Measurements from ENCODE around the gene NBEA.

NBEA gene

DNA sequence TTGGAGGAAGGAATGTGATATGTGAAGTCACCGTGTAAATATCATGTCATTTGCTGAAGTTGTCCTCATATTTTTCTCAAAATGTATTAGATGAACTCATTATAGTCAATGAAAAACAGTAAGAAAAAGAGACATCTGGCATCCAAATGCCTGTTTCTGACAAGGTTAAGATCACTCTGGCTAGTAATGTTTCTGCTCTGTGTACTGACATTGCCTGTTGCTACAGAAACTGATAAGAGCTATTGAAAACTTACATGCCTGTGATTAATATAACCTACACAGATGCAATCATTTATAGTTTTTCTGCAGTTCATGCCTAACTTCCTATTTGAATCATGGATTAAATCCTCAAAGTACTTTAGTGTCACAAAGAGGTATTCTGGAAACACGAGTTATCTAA, 249.8 kb downstream of the NBEA start:
- no peak for DNase-seq

DNA sequence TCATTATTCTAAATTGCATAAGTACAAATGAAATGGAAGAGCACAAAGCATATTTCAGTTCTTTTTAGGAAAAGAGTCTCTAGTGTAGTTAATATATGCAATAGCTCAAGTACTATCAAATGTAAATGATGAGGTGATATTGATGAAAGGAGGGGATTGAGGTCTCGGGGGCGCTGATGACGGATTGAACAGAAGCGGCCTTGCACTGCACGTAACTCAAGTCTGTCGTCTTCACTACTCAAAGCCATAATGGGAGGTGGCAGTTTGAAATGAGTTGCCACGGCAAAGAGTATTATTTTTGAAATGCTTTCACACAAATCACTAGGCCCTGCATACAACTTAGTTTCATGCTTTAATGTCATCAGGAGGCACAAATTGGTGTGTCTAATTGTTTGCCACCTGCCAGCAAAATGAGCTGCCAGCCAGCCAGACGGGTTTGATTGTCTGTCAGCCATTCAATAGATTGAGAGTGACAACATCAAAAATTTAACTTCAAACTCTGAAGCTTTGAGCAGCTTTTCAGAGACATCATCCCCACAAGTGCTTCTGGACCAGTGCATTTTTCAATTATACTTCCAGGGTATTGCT, 256.6 kb downstream of the NBEA start:
- no peak for DNase-seq

DNA sequence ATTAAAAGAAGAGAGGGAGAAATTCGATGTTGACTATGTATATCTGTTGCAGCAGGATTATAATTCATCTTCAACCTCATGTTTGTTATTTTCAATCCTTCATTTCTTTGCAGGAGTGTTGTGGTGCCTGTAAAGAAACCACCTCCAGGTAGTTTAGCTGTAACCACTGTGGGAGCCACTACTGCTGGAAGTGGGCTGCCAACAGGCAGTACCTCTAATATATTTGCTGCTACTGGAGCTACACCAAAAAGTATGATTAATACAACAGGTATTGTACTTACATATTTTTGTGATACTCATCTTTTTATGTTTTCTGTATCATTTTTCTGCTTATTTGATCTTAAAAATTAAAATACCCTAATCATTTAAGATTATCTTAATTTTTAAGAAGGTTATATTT, 266.5 kb downstream of the NBEA start:
- no peak for DNase-seq

DNA sequence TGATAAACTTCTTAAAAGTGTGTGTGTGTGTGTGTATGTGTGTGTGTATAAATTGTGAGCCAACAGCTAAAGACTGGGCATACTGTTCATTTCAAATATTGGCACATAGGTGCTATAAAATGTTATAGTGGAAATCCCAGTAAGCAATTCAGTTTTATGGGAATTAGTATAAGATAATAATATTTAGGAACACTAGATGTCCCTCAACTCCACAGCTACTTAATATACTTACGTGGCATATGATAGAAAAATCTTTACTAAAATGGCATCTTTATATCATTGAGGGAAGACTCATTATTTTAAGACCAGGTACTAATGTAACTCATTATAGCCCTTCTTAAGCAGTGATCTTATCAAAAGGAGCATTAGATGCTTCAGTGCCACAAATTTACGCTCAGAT, 268.2 kb downstream of the NBEA start:
- no peak for DNase-seq

DNA sequence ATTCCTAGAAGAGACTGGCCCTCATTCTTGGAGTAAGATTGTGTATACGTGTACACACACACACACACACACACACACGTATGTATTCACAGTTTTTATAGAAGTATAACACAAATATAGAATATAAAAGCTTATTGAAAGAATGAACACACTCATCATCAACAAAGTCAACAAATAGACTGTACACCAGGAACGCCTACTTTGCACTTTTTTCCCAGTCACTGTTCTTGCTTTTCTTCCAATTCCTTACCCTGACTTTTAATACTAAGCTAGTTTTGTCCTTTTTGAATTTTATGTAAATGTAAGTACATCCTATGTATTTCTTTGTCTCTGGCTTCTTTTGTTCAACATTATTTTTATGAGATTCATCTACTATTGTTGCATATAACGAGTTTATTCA, 269.9 kb downstream of the NBEA start:
- no peak for DNase-seq

DNA sequence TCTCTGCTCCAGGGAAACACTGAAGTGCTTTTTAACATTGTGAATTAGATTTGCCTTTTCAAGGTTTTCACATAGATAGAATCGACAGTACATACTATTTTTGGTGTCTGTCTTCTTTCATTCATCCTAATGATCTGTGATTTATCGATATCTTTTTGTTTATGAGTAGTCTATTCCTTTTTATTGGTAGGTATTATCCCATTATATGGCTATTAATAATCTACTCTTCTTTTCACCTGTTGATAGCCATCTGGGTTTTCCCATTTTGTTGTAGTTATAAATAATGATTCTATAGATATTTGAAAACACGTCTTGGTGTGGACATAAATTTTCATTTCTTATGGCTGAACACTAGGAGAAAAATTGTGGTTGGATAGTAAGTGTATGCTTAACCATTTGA, 271.8 kb downstream of the NBEA start:
- DNase-seq, result no peak

DNA sequence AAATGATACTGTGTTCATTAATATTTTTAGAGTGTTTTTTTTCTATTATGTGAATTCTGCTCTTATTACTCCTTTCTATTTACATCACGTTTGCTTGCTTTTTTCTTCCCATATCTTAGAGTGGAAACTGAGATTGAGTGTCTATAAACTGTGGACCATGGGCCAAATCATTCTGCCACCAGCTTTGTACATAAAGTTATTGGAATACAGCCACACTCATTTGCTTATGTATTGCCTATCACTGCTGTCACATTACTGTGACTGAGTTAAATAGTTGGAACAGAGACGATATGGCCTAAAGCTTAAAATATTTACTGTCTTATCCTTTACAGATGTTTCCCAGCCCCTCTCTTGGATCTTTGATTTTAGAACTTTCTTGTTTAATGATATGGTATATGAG, 274.1 kb downstream of the NBEA start:
- DNase-seq, result no peak

DNA sequence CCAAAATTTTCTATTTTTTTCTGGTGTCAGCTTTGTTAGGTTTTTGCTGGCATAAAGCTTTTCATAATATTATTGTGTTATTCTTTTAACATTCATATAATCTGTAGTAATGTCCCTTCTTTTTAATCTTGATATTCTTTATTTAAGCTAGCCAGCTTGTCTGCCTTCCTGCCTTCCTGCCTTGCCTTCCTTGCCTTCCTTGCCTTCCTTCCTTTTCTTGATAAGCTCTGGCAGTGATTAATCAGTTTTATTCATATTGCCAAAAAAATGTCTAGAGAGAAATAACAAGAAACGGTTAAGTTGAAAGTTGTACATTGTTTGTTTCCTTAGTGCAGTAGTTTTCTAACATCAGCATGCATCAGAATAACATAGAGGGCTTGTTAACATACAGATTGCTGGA, 277.0 kb downstream of the NBEA start:
- DNase-seq, result no peak

DNA sequence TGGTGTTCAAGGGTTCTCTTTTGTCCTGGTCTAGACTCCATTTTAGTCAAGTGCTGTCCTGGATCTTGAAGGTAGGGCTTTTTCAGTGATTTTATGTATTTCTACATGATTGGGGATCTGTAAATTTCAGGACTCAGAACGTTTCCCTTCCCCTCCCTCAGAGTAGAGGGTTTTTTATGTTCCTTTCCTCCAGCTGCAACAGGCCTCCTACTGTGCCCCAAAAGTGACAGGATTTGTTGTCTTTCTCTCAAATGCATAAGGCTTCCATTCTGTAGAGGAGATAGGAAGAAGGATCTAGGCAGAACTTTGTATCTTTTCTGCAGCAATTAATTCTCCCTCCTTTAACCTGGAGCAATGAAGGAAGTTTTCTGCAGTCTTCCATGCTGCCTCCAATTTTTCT, 283.1 kb downstream of the NBEA start:
- DNase-seq, result no peak

DNA sequence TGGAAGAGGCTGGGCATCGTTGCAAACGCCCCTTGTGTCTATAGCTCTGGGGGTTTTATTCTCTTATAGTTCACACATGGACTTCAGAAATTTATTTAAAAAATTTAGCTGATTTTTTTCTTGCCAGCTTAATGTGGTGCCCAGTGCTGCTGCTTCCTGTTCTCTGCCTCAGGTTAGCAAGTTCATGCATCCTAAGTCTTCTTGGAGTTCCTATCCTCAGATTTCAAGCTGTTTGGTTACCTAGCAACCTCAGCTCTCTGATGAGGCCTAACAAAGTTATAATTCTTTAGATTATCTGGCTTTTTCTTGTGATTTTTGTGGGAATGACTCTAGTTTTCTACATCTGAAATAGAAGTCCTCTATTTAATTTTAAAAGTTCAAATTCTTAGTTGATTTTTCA, 283.5 kb downstream of the NBEA start:
- DNase-seq, result no peak

DNA sequence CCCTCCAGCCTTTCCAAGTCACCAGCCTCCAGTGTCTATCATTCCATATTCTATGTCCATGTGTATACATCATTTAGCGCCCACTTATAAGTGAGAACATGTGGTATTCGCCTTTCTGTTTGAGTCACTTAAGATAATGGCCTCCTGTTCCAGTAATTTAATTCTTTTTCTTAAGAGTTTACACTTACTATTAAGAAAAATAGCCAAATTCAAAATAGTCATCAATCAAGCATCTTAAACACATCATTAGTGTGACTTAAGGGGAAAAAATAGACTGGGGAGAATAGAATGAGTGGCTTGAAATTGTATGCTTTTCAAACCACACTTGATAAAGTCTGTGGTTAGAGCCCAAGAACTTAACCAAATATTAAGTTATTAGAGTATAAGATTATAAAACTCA, 286.5 kb downstream of the NBEA start:
- DNase-seq, result no peak

DNA sequence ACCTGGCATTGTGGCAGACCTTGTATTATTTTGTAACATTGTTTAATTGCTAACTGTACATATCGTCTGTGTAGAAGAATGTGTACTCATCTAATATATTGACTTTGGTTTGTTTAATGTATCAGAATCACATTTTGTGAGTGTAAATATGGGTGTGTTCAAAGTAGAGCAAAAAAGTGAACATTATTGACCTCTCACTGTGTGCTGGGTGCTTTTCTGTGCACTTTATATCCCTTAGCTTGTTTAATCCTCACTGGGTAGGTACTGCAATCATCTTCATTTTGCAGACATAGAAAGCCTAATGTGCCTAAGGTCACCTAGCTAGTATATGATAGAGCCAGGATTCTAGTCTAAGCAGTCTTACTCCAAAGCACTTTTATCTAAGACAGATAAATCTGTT, 289.4 kb downstream of the NBEA start:
- DNase-seq, result no peak

DNA sequence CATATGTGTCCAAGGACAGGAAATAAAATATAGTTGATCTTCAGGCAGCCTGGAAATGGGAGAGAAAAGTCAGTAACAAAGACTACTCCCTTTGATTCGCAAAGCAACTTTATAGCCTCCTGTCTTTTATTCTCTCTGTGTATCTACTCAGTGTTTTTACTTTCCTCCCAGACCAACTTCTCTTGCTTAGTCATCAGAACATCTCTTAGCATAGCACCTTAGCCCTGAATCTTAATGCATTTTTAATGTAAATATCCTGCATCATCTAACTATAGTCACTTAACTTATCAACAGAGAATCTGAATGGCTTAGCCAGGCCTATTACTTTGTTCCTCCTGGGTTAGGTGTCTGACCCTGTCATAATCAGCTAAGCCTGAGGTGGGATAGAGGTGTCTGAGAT, 296.2 kb downstream of the NBEA start:
- DNase-seq, result no peak

DNA sequence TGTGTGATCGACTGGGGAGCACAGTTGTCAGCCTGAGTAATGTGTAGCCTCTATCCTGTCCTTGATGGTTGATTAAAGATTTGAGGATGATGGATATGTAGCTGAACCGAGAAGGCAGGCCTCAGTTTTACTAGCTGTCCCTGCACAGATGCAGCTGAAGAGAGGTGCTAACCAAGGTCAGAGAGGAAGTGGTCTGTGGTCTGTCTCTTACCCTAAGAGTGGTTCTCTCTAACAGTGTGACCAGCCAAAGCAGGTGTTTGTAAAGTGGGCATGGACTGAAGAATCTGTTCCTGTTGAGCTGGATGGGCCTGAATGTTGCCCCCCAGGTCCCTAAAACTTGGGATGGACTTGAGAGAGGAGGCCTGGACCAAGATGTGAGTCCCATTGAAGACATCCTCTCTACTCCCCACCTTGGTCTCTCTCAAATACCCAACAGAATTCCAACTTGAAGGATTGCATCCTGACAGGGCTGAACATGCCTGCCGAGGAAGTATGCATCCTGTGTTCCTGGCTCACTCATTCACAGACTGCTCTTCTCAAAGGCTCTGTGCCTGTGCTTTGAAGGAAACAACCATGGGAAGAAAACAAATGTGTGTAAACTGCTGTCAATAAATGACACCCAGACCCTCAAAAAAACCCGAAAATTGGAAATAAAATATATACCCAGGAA, 310.6 kb downstream of the NBEA start:
- DNase-seq, result no peak

DNA sequence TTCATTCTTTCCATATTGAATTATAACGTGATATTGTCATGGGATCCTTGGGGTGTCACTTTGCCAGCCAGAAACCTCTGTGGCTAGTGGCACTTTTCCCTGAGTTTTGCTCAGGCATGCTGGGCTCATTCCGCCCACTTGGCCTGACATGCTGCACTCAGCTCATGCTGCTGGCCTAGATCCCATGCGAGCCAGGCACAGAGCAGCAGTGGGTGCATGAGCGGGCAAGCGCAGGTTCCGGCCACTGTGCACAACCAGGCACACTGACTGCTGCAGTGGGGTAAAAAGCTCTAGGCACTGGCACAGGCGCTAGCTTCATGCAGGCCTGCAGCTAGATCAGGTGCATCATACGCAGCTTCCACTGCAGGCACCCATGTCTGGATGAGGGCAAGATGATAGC, 313.2 kb downstream of the NBEA start:
- DNase-seq, result no peak

DNA sequence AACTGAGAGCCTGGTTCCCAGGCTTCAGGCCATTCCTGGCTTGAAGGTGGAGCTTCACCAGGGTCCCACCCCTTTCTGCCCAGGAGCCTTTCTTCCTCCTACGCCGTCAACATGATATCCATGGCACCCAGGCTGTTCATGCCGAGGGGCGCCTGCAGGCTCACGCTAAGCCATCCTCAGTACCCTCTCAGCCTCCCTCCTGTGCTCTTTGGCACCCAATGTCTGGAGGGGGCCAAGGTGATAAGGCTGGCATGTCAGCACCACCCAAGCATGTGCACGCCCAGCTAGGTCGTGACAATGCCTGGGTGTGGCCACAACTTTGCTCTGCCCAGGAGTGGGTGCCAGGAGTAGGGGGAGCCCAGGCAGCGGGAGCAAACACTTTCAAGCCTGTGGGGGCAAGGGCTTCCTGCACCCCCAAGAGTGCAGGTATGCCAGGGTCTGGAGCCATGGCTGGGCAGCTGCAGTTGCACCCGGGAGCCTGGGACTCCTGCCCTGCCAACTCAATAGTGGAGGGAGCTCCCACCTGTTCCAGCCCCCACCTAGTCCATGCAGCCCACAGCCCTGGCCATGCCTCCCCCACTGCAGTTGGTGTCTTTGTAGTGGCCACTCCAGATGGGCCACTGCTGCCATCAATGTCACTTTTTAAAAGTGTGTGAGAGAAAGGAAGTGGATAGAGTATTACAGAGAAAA, 314.5 kb downstream of the NBEA start:
- no peak for DNase-seq

DNA sequence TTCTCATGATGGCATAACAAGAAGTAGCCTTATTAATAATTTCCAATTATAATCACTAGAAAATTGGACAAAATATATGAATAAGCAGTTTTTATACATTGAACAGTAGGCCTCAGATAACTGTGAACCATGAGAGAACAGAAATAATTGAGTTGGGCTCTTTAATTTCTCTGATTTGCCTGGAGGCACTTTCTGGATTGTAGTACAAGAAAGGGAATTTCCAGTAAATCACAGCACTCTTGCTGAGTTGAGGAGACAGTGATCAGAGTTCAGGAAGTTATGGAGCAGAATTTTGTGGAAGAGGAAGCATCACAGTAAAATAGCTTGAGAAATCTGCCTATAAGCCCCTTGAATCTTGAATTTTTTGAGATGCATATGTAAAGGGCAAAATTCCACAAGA, 318.2 kb downstream of the NBEA start:
- no peak for DNase-seq

DNA sequence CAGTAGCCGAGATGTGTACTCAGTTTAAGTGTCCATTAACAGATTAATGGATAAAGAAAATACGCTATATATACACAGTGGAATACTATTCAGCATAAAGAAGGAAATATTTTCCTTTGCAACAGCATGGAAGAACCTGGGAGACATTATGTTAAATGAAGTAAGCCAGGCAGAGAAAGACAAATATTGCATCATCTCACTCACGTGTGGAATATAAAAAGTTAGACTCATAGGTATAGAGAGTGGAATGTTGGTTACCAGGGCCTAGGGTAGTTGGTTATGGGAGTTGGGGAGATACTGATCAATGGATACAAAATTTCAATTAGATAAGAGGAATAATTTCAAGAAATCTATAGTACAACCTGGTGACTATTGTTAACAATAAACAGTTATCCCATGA, 324.3 kb downstream of the NBEA start:
- no peak for DNase-seq

DNA sequence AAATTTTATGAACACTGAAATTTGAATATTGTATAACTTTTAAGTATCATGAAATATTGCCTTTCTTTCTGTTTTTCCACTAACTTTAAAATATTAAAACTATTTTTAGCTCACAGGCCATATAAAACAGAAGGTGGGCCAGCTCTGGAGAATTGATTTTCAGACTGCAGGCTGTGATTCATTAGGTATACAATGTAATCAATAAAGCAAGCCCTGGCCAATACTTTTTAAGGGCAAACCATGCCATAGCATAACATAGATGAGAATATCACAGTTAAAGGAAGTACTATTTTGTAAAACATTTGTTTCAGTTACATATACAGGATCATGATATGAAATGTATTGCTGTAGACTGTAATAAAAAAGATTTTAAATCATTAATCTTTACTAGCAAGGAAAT, 336.8 kb downstream of the NBEA start:
- DNase-seq, result no peak

DNA sequence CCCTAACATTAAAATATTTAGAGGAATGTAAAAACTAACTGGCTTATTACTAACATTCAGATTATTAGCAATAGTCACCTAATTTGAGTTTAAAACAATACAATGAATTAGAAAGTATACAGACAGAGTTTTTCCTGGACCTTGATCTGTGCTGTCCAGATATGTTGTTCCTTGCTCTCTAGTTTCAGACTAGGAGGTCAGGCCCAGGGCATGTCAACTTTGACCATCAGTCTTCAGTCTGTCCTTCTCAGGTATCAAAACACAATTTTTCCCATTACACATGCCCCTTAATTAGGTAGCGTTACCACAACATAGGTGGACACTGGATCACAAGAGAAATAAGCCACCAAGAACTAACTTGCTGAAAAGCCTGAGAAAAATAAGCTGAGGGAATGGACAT, 337.4 kb downstream of the NBEA start:
- DNase-seq, result no peak

DNA sequence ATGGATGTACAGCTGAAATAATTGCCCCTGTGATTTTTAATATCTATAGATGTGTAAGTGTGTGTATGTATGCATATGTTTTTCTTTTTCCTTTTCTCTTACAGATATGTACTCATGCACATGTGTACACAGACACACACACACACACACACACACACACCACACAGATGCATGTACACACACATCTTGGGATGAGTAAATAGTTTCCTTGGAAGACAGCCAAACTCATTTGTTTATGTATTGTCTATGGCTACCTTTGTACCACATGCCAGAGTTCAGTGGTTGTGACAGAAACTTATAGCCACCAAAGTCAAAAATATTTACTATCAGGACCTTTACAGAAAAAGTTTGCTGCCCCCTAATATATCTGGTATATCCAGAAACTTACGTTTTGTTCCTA, 341.8 kb downstream of the NBEA start:
- DNase-seq, result no peak

DNA sequence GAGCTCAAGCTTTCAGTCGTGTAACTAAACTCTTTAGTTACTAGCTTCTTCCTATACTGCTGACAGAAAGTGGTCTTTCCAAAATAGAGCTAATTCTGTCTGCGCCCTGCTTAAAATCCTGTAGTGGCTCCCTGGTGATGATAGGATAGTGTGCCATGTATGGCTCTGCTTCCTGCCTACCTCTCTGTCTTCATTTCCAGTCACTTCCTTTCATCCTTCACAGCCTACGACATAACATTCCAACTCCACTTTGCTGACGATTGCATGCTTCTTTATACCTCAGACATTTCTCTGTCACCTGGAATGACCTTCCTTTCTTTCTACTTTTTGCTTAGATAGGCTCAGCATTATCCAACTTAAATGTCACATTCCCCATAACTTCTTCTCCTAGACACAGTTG, 343.6 kb downstream of the NBEA start:
- DNase-seq, result no peak

DNA sequence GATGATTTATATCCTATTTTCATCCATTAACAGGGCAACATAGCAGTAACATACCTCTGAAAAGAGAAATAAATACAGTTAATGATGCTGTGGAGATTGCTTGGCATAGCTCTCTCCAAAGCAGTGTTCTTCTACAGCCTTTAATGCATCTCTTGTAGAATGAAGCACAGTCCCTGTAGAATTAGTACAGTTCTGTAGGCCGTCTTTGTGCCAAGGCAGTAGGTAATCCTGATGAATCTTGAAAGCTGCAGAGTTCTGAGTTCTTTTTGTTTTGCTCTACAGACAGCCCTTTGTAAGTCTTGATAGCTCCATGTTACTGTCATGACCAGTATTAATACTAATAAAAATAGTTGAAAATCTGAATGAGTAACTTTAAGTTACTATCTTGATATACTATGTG, 350.3 kb downstream of the NBEA start:
- no peak for DNase-seq

DNA sequence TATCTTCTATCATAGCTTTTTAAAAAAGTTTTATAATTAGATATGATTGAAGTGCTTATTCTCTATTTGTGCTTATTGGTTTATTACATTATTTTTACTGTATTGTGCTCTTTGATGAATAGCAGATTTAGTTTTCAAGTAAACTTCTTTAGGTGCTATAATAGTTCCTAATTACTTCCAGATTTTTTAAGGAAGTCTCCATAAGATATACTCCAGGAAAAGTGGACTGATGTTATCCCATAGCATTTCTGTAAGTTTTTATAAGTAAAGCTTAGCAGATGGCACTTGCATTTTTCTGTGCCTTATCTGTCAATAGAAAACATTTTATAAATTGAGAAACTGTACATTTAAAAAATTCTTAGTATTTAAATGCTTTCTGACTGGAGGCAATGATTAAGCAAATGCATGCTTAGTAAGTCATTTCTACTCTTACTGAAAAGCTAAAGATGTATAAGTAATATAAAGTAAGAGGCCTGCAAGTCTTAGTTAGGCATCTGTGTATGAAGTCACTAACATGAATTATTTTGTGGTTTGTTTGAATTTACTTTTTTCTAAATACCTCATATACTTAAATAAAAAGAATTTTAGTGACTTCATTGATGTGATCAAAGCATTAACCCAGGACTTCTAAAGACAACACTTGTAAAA, 351.6 kb downstream of the NBEA start:
- no peak for DNase-seq
